Placental pericyte (primary cell): ENCODE results near the gene TUG1. TPM values are rescaled to one million over a fixed set of nuclear protein-coding genes. Genes with fewer than 3 reads are reported as not detected.

Experiments used
- small RNA-seq: library from RNA; depleted of rRNA; stranded (forward); fragments of <200 nt; gene quantifications from one replicate; pipeline ENCODE3, GENCODE V24; 2012; ENCODE audit warnings: low replicate concordance
- total RNA-seq: library from RNA; depleted of rRNA; stranded (reverse); fragments of >200 nt; gene quantifications from 2 replicates; pipeline ENCODE4 v1.2.3, GENCODE V29; 2012

TUG1 gene
- 57.8 and 76.6 TPM in 2 replicates for total RNA-seq

GRCh38 chr22:30968924-30969531 lies at the start of gene TUG1:
Gene TUG1, plus strand, starts transcription at chr22:30969265.

GRCh38 chr22:30968015-30968923 lies 796 bp upstream of the TUG1 start, which contains the start of gene MORC2:
Gene MORC2, minus strand, starts transcription at chr22:30968774. Its CDS starts 885 bp downstream, at chr22:30967889.

Small RNA genes within 50 kb of the gene (small RNA-seq; reads per million reads assigned to genes)
- not detected for gene RF01892

Other genes starting within 250 kb of the TUG1 start
- gene MORC2, start 491 bp upstream of the TUG1 start, total RNA-seq: 20.5 and 21.9 TPM in 2 replicates
- gene SMTN, start 112.1 kb downstream of the TUG1 start, total RNA-seq: 29.5 and 257 TPM in 2 replicates
- 116 and 256 TPM in 2 replicates for gene SELENOM, start 138.3 kb downstream of the TUG1 start, total RNA-seq
- gene INPP5J, start 153.7 kb downstream of the TUG1 start, total RNA-seq: 0.14 and 0.66 TPM in 2 replicates
- 0.22 TPM in 1 of 2 replicates, not detected in the other for gene PLA2G3, start 171.2 kb downstream of the TUG1 start, total RNA-seq
- gene RNF185, start 190.9 kb downstream of the TUG1 start, total RNA-seq: 36.9 and 41.8 TPM in 2 replicates
- 36.2 and 37.0 TPM in 2 replicates for gene LIMK2, start 243.0 kb downstream of the TUG1 start, total RNA-seq